Activated CD8-positive, alpha-beta memory T cell treated with anti-CD3 and anti-CD28 coated beads for 36 hours (primary cell): ENCODE data around the gene SYCN. TPM values are rescaled to one million over a fixed set of nuclear protein-coding genes. Genes with fewer than 3 reads are reported as not detected.
"Not testable (repeated sequence)": the region's sequence is repeated elsewhere in the genome, so short reads cannot be mapped to it uniquely, and the experiment has no call there.

ENCODE experiments used
- CTCF ChIA-PET: fragments of 350-600 bp; sonication (Branson Sonifier 250); formaldehyde crosslinking; loops from one replicate; lab custom pipeline; 2021; ENCODE audit warnings: antibody characterized with exemption; lab: Charles Lee
- POLR2A ChIA-PET: fragments of 350-600 bp; sonication (Branson Sonifier 250); formaldehyde crosslinking; loops from one replicate; lab custom pipeline; 2021; ENCODE audit warnings: antibody characterized with exemption; lab: Charles Lee
- total RNA-seq, 2 experiments: library from RNA; stranded (reverse); gene quantifications; one replicate each; pipeline ENCODE4 v1.2.3, GENCODE V29; 2021

The SYCN gene, protein sequence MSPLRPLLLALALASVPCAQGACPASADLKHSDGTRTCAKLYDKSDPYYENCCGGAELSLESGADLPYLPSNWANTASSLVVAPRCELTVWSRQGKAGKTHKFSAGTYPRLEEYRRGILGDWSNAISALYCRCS
- not detected for total RNA-seq

DNA sequence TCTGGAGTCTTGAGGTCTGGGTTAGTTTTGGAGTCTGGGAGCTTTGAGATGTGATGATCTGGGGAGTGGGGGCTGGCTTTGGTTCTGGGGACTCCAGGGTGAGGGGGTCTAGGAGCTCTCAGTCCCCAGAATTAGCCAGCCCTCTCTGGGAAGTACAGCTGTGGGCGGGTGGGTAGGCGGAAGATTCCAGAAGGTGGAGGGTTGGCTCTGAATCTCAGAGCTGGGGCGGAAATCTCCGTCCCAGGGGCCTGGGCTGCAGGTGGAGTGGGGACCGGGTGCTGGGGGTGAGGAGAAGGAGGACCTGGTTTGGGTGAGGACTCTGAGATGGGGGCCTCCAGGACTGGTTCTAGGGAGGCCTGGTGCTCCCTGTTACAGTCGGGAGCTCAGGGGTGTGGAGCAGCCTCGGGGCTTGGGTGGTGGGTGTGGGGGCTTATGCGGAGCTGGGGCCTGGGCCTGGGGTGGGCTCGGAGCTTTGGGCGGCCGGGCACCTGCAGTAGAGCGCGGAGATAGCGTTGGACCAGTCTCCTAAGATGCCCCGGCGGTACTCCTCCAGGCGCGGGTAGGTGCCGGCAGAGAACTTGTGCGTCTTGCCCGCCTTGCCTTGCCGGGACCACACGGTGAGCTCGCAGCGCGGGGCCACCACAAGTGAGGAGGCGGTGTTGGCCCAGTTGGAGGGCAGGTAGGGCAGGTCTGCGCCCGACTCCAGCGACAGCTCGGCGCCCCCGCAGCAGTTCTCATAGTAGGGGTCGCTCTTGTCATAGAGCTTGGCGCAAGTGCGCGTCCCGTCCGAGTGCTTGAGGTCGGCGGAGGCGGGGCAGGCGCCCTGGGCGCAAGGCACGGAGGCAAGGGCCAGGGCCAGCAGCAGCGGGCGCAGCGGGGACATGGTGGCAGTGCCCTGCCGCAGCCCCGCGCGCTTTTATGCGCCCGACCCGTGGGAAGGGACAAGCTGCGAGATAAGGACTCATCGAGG, at the start of gene SYCN:
Gene SYCN (minus strand): TSS at position 892 of the 970 bp plus-strand sequence. CDS start 9 bp downstream, at position 883.
- ChIA-PET CTCF (interaction anchor here (0.7 to 1.1 kb wide), 2 partner anchors 93 to 124 kb away, joined by 3 read pairs; no protein-coding TSS in a partner anchor), POLR2A (no interaction called here)

DNA sequence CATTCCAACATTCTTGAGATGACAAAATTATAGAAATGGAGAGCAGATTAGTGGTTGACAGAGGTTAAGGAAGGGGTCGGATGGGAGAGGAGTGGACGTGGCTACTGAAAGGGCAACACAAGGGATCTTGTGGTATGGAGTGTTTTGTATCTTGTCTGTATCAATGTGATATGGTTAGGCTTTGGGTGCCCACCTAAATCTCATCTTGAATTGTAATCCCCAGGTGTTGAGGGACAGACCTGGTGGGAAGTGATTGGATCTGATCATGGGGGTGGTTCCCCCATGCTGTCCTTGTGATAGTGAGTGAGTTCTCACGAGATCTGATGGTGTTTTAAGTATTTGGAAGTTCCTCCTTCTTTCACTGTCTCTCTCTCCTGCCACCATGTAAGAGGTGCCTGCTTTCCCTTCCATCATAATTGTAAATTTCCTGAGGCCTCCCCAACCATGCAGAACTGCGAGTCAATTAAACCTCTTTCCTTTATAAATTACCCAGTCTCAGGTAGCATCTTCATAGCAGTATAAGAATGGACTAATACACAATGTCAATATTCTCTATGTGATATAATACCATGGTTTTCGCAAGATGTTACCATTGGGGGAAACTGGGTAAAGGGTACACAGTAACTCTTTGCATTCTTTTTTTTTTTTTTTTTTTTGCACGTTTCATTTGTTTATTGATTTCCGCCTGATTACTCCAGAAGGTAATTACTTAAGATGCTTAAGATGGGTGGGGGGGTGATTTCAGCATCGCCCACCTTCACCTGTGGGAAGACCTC, 49.5 kb upstream of the SYCN start:
- CTCF ChIA-PET = no interaction called here
- POLR2A ChIA-PET = no interaction called here

GRCh38 chr19:39252458-39252857, 48.4 kb upstream of the SYCN start:
- POLR2A ChIA-PET = no interaction called here

DNA sequence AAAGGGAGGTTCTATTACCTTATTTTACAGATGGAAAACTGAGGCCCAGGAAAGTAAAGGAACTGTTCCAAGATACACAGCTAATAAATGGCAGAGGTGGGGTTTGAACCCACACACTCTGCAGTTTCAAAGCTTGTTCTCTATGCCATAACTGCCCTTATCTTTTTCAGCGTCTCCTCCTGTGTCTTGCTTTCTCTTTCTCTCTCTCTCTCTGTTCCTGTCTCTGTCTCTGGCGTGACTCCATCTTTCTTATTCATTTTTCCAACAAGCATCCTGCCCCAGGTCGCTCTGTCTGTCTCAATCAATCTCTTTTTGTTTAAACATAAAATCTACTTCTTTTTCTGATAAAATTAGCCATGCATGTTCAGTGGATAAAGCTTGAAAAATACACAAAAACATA, 47.8 kb upstream of the SYCN start:
- POLR2A ChIA-PET = interaction anchor here (0.7 kb wide), 1 partner anchor 208 kb away, joined by 7 read pairs; no protein-coding TSS in a partner anchor

More at GRCh38 chr19:39252458-39252857, 48.4 kb upstream of the SYCN start:
- CTCF ChIA-PET = interaction anchor here (1.4 kb wide), 1 partner anchor 83 kb away, joined by 4 read pairs; the partner anchor contains the start of gene GMFG

GRCh38 chr19:39251081-39251480, 47.0 kb upstream of the SYCN start:
- ChIA-PET CTCF (no interaction called here), POLR2A (no interaction called here)

More for the DNA sequence above, 47.8 kb upstream of the SYCN start:
- CTCF ChIA-PET = interaction anchor here (1.4 kb wide), 1 partner anchor 84 kb away, joined by 4 read pairs; the partner anchor contains the start of gene GMFG

DNA sequence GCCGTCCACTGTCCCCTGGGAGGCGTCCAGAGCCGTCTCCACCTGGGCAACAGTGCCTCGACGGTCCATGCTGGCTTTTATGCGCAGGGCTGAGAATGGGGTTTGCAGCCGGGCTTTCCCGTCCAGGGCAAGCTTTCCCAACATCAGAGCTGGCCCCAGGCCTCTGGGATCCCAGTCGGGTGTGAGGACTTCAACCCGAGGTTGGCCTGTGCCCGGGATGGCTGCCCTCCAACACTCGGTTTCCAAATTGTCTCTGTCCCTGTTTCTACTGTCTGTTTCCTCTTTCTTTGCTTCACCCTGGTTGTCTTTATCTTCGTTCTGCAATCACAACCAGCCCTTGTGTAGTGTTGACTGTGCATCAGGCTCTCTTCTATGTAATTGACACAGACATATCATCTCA, 44.7 kb upstream of the SYCN start, which contains the start of gene IFNL4:
Gene IFNL4 (minus strand): TSS at position 51 of the 400 bp plus-strand sequence.
- CTCF ChIA-PET = no interaction called here
- POLR2A ChIA-PET = no interaction called here

GRCh38 chr19:39247701-39248664, 43.9 kb upstream of the SYCN start:
- ChIA-PET CTCF (interaction anchor here (0.6 kb wide), 1 partner anchor 64 kb away, joined by 3 read pairs; no protein-coding TSS in a partner anchor), POLR2A (no interaction called here)

- CTCF ChIA-PET = interaction anchor here (0.6 kb wide), 1 partner anchor 65 kb away, joined by 3 read pairs; no protein-coding TSS in a partner anchor
- POLR2A ChIA-PET = no interaction called here
Measured at GRCh38 chr19:39246951-39247669, 43.0 kb upstream of the SYCN start.

GRCh38 chr19:39245166-39245565, 41.1 kb upstream of the SYCN start:
- CTCF ChIA-PET, POLR2A ChIA-PET: not testable (repeated sequence)

GRCh38 chr19:39244410-39245100, 40.5 kb upstream of the SYCN start, which contains the start of gene IFNL3:
TSS of gene IFNL3 (minus strand) at chr19:39245006. CDS start at chr19:39244967, 39 bp downstream.
- CTCF ChIA-PET, POLR2A ChIA-PET: not testable (repeated sequence)

- POLR2A ChIA-PET, CTCF ChIA-PET: not testable (repeated sequence)
Measured at GRCh38 chr19:39243741-39244140, 39.7 kb upstream of the SYCN start.

- CTCF ChIA-PET = no interaction called here
- POLR2A ChIA-PET = no interaction called here
Measured at GRCh38 chr19:39240421-39240820, 36.4 kb upstream of the SYCN start.

DNA sequence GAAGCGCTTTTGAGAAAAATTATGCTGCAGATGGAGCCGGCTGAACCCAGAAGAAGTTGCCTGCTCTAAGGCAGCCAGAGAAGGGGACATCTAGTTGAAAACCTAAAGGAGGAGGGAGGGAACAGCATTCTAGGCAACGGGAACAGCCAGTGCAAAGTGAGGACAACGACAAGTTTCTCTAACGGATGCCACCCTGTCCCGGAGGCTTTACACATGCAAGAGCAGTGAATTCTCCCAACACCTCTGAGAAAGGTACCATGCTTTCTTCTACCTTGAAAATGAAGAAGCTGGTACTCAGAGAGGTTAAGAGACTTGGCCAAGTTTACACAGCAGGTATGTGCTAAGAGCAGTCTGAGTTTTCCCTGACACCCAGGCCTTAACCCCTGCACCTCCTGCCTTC, 34.9 kb upstream of the SYCN start:
- CTCF ChIA-PET = interaction anchor here (0.6 kb wide), 1 partner anchor 617 kb away, joined by 3 read pairs; no protein-coding TSS in a partner anchor
- POLR2A ChIA-PET = no interaction called here

DNA sequence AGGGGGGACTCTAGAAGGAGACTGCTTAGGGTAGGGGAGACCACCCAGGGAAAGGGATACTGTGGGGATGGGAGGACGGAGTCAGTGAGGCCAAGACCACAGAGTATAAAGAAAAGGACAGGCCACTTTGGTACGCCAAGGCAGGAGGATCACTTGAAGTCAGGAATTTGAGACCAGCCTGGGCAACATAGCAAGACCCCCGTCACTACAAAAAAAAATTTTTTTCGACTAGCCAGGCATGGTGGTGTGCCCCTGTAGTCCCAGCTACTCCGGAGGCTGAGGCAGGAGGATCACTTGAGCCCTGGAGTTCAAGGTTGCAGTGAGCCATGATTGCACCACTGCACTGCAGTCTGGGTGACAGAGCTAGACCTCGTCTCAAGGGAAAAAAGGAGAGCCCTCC, 34.1 kb upstream of the SYCN start:
- ChIA-PET CTCF (no interaction called here), POLR2A (no interaction called here)

- POLR2A ChIA-PET = interaction anchor here (0.6 kb wide), 1 partner anchor 85 kb away, joined by 4 read pairs; no protein-coding TSS in a partner anchor
- CTCF ChIA-PET = interaction anchor here (1.1 kb wide), 1 partner anchor 26 kb away, joined by 3 read pairs; no protein-coding TSS in a partner anchor
Measured at GRCh38 chr19:39237200-39238184, 33.4 kb upstream of the SYCN start.

GRCh38 chr19:39236527-39236926, 32.5 kb upstream of the SYCN start:
- ChIA-PET POLR2A (no interaction called here), CTCF (no interaction called here)
